H1 (cell line): Measurements from ENCODE around the gene RAB11FIP3. TPM values are rescaled to one million over a fixed set of nuclear protein-coding genes. Genes with fewer than 3 reads are reported as not detected.

Experiments
- CTCF ChIA-PET: fragments of 300-600 bp; sonication (Branson Sonifier 250); formaldehyde crosslinking; loops from one replicate; lab custom pipeline; 2021; ENCODE audit not compliant: partially characterized antibody; lab: Charles Lee
- POLR2A ChIA-PET: fragments of 300-600 bp; sonication (Branson Sonifier 250); formaldehyde crosslinking; loops from one replicate; lab custom pipeline; 2021; ENCODE audit warnings: inconsistent platforms; ENCODE audit not compliant: partially characterized antibody; lab: Charles Lee
- DNase-seq, 2 experiments: peaks; one replicate each; pipeline versions ENCODE4 v3.0.0 to v3.0.0-alpha.2; 2010 to 2022; ENCODE audit warnings: low spot score in 2 of 2, low read depth in 1 of 2, mixed read lengths in 1 of 2
- FAIRE-seq: peaks from 2 replicates; lab custom pipeline; 2011; peaks lifted over from hg19 to GRCh38; lab: Jason Lieb, UNC
- H2AFZ ChIP-seq: 2 replicates; pipeline ENCODE4 v1.8.1; 2012; ENCODE audit warnings: low read length, inconsistent platforms
- H2AK5ac ChIP-seq: 2 replicates; pipeline ENCODE4 v1.6.1; 2013; ENCODE audit warnings: low read depth, low read length
- H2BK120ac ChIP-seq: replicated peaks from 2 replicates; pipeline ENCODE3; 2013; ENCODE audit warnings: low read depth, low read length, inconsistent platforms
- H2BK12ac ChIP-seq: 2 replicates; pipeline ENCODE4 v1.6.1; 2013; ENCODE audit warnings: low read depth, low read length
- H2BK15ac ChIP-seq: 2 replicates; pipeline ENCODE4 v1.6.1; 2013; ENCODE audit warnings: low read length
- H2BK20ac ChIP-seq: 2 replicates; pipeline ENCODE4 v1.6.1; 2013; ENCODE audit warnings: low read length
- H2BK5ac ChIP-seq: 2 replicates; pipeline ENCODE4 v1.6.1; 2013; ENCODE audit warnings: low read depth, low read length
- H3K14ac ChIP-seq: 2 replicates; pipeline ENCODE4 v1.6.1; 2013; ENCODE audit warnings: inconsistent platforms; ENCODE audit not compliant: insufficient read length
- H3K18ac ChIP-seq: 2 replicates; pipeline ENCODE4 v1.6.1; 2013; ENCODE audit warnings: low read length; ENCODE audit errors: extremely low read depth
- H3K23ac ChIP-seq: 2 replicates; pipeline ENCODE4 v1.6.1; 2013; ENCODE audit warnings: inconsistent platforms; ENCODE audit not compliant: insufficient read length
- H3K23me2 ChIP-seq: 2 replicates; pipeline ENCODE4 v1.6.1; 2013; ENCODE audit warnings: low read depth, low read length
- H3K27ac ChIP-seq: 2 replicates; pipeline ENCODE4 v1.6.1; 2011; ENCODE audit warnings: low read depth, low read length, inconsistent platforms
- H3K27me3 ChIP-seq, 4 experiments: replicated peaks in 1 of 4; 1 replicate in 1 of 4; 2 replicates in 3 of 4; pipeline versions ENCODE4 v1.6.1 to v1.8.1; 2011 to 2013; ENCODE audit warnings: low read length in 3 of 4, mild to moderate bottlenecking in 3 of 4, inconsistent platforms in 2 of 4, mixed read lengths in 2 of 4, moderate library complexity in 1 of 4; ENCODE audit not compliant: control insufficient read depth in 3 of 4, insufficient read depth in 3 of 4; ENCODE audit errors: extremely low read depth in 1 of 4
- H3K36me3 ChIP-seq, 4 experiments: 2 replicates each; pipeline versions ENCODE4 v1.6.1 to v1.8.1; 2011 to 2013; ENCODE audit warnings: mild to moderate bottlenecking in 4 of 4, low read length in 3 of 4, moderate library complexity in 2 of 4, control low read depth in 1 of 4, inconsistent platforms in 1 of 4; ENCODE audit not compliant: insufficient read depth in 4 of 4, control insufficient read depth in 2 of 4
- H3K4ac ChIP-seq: replicated peaks from 2 replicates; pipeline ENCODE3; 2013; ENCODE audit warnings: low read length, low read depth, mixed read lengths, inconsistent platforms; ENCODE audit not compliant: insufficient read length
- H3K4me1 ChIP-seq, 4 experiments: replicated peaks in 1 of 4; 1 replicate in 1 of 4; 2 replicates in 3 of 4; pipeline versions ENCODE4 v1.6.1 to v1.8.1; 2011 to 2013; ENCODE audit warnings: low read length in 3 of 4, inconsistent platforms in 2 of 4, mixed read lengths in 1 of 4; ENCODE audit not compliant: insufficient read depth in 4 of 4, control insufficient read depth in 3 of 4
- H3K4me2 ChIP-seq, 2 experiments: 2 replicates each; pipeline versions ENCODE4 v1.6.1 to v1.8.1; 2011 to 2013; ENCODE audit warnings: low read depth in 2 of 2, low read length in 2 of 2, control low read depth in 1 of 2, inconsistent platforms in 1 of 2, mild to moderate bottlenecking in 1 of 2; ENCODE audit not compliant: insufficient read depth in 1 of 2
- H3K4me3 ChIP-seq, 4 experiments: fragments of 200-600, 300-600 bp in 1 of 4; sonication (generic), shearing (Covaris generic), sonication (Bioruptor Twin) in 1 of 4; 2 replicates each; pipeline versions ENCODE4 v1.5.1 to v1.8.1; 2011 to 2016; ENCODE audit warnings: low read length in 4 of 4, low read depth in 3 of 4, control low read depth in 2 of 4, inconsistent platforms in 2 of 4, mild to moderate bottlenecking in 2 of 4, mixed read lengths in 1 of 4, moderate library complexity in 1 of 4; ENCODE audit not compliant: insufficient read depth in 2 of 4; ENCODE audit errors: extremely low read depth in 1 of 4
- H3K56ac ChIP-seq: replicated peaks from 2 replicates; pipeline ENCODE3; 2013; ENCODE audit warnings: low read depth, mild to moderate bottlenecking, mixed read lengths, low read length, inconsistent platforms; ENCODE audit not compliant: insufficient read length
- H3K79me1 ChIP-seq: 2 replicates; pipeline ENCODE4 v1.6.1; 2013; ENCODE audit warnings: low read depth, low read length, control low read depth
- H3K79me2 ChIP-seq, 2 experiments: 2 replicates each; pipeline versions ENCODE4 v1.6.1 to v1.8.1; 2012 to 2013; ENCODE audit warnings: low read length in 2 of 2, mild to moderate bottlenecking in 2 of 2, inconsistent platforms in 1 of 2; ENCODE audit not compliant: insufficient read depth in 2 of 2, control insufficient read depth in 1 of 2
- H3K9ac ChIP-seq, 4 experiments: replicated peaks in 1 of 4; 1 replicate in 1 of 4; 2 replicates in 3 of 4; pipeline versions ENCODE4 v1.6.1 to v1.8.1; 2011 to 2013; ENCODE audit warnings: low read depth in 3 of 4, low read length in 3 of 4, control low read depth in 2 of 4, mild to moderate bottlenecking in 2 of 4, moderate library complexity in 2 of 4, inconsistent platforms in 1 of 4; ENCODE audit errors: extremely low read depth in 1 of 4
- H3K9me3 ChIP-seq, 2 experiments: 2 replicates each; pipeline versions ENCODE4 v1.6.1 to v1.8.1; 2012 to 2013; ENCODE audit warnings: mild to moderate bottlenecking in 2 of 2, moderate library complexity in 2 of 2, control low read depth in 1 of 2, inconsistent platforms in 1 of 2, low read depth in 1 of 2, low read length in 1 of 2, mixed read lengths in 1 of 2; ENCODE audit not compliant: insufficient read depth in 2 of 2
- H4K20me1 ChIP-seq, 2 experiments: replicated peaks in 1 of 2; 2 replicates each; pipeline versions ENCODE3 to v1.8.1; 2011 to 2013; ENCODE audit warnings: inconsistent platforms in 2 of 2, low read length in 2 of 2, mild to moderate bottlenecking in 1 of 2; ENCODE audit not compliant: insufficient read depth in 2 of 2, control insufficient read depth in 1 of 2
- H4K5ac ChIP-seq: 2 replicates; pipeline ENCODE4 v1.6.1; 2013; ENCODE audit warnings: low read length, low read depth, mixed read lengths, inconsistent platforms; ENCODE audit not compliant: insufficient read length
- H4K8ac ChIP-seq: 2 replicates; pipeline ENCODE4 v1.8.0; 2013; ENCODE audit warnings: mild to moderate bottlenecking, moderate library complexity, low read length, inconsistent platforms; ENCODE audit not compliant: insufficient read depth; ENCODE audit errors: extremely low read depth
- H4K91ac ChIP-seq: replicated peaks from 2 replicates; pipeline ENCODE3; 2013; ENCODE audit warnings: low read length, mixed read lengths, inconsistent platforms; ENCODE audit not compliant: insufficient read length
- BCL11A ChIP-seq, 2 experiments: IDR thresholded peaks; one replicate each; pipeline ENCODE4 v1.6.1; 2011; ENCODE audit warnings: low read depth in 2 of 2, low read length in 2 of 2, mild to moderate bottlenecking in 2 of 2
- POLR2AphosphoS5 ChIP-seq: IDR thresholded peaks from 2 replicates; pipeline ENCODE4 v1.6.1; 2011; ENCODE audit warnings: low read depth, low read length
- WGBS, 2 experiments: shearing (Covaris generic) in 1 of 2; methylation state at CpG; one replicate each; pipeline versions ENCODE4 v1.1.6 to v1.1.7; 2013 to 2015; ENCODE audit warnings: low lambda C conversion rate in 2 of 2, mixed read lengths in 2 of 2, inconsistent platforms in 1 of 2, low coverage in 1 of 2, missing lambda C conversion rate in 1 of 2; ENCODE audit not compliant: insufficient replicate concordance in 2 of 2, insufficient coverage in 1 of 2, insufficient read length in 1 of 2; ENCODE audit errors: extremely low coverage in 1 of 2, missing lambda C conversion rate in 1 of 2; 5-methylcytosine and 5-hydroxymethylcytosine counted together
- polyA plus RNA-seq, 7 experiments: library from polyadenylated mRNA; depleted of rRNA in 3 of 7; stranded (reverse) in 5 of 7; unstranded in 2 of 7; fragments of >200 nt in 5 of 7; fragments of 200-250 nt in 2 of 7; gene quantifications; 1 replicate in 5 of 7; 2 replicates in 1 of 7; 4 replicates in 1 of 7; pipeline versions ENCODE4 v1.2.1 to v1.2.3, GENCODE V29; 2011 to 2013; ENCODE audit warnings: missing spikeins in 2 of 7, mixed read lengths in 2 of 7
- total RNA-seq: library from RNA; stranded (reverse); fragmentation: NEBNext Ultra II Directional; extraction: Animal tissue kit (Norgen Biotek cat#: 25700); gene quantifications from 2 replicates; pipeline ENCODE4 v1.2.1, GENCODE V29; 2021

Gene RAB11FIP3
- total and polyA plus RNA-seq, 2 of the 8 experiments (the other 6 are each of a cell fraction or from before 2014, with no cell fraction given), result 9.3 to 35.2 TPM

GRCh38 chr16:525520-526180 is 100.2 kb downstream of the RAB11FIP3 start:
- Histone ChIP-seq H3K27ac (no peak overlapping the region), H2AK5ac (no peak overlapping the region), H3K4ac (no peak overlapping the region), H3K79me1 (peaks cover 9% of the 10 kb centered on the region), H2BK20ac (no peak overlapping the region), H2BK15ac (no peak overlapping the region), H3K27me3 (no peaks in the 10 kb centered on the region), H3K9ac (no peak overlapping the region; a peak in 1 of 7 replicates), H3K36me3 (no peaks in the 10 kb centered on the region; a peak in 1 of 8 replicates), H3K18ac (no peak overlapping the region), H4K8ac (no peak overlapping the region), H2BK5ac (no peak overlapping the region), H3K4me3 (peak overlapping the region in 2 of 4 experiments; percentile 71 to 79; a peak in 2 of 8 replicates), H3K79me2 (peaks cover 6 to 33% of the 10 kb centered on the region in 2 experiments; a peak in 3 of 4 replicates), H3K4me2 (peak overlapping the region; percentile 76 to 89; a peak in 3 of 4 replicates), H4K5ac (no peak overlapping the region), H2BK12ac (no peak overlapping the region), H3K23ac (no peak overlapping the region), H3K9me3 (no peaks in the 10 kb centered on the region), H3K4me1 (peaks cover 0 to 25% (median 13%) of the 10 kb centered on the region in 4 experiments; a peak in 5 of 7 replicates), H2AFZ (no peak overlapping the region), H3K23me2 (peaks cover 7% of the 10 kb centered on the region; the same call in 1 of the 2 replicates), H4K91ac (no peak overlapping the region), H4K20me1 (peaks cover 11 to 32% of the 10 kb centered on the region in 2 experiments), H3K14ac (no peak overlapping the region), H2BK120ac (no peak overlapping the region), H3K56ac (no peak overlapping the region)
- POLR2A ChIA-PET, result interaction anchor here (0.8 to 1.9 kb wide), 10 partner anchors 12 to 142 kb away, joined by 3 to 5 read pairs (median 4); partner anchors contain the start of gene RHOT2
- TF ChIP-seq BCL11A (IDR thresholded peaks at IDR 0.05; ENCODE audit: low read depth in 2 of 2, low read length in 2 of 2) (no peak), POLR2AphosphoS5 (0 out of 2 replicates have a peak, but pooled peaks have one; percentile 6)
- DNase-seq (no peak), FAIRE-seq (no peak)
- 95% methylated on average over 13 of the region's 13 CpGs; no CpG with 5 or more reads in 1 of the 2 experiments for WGBS, 2 experiments
- CTCF ChIA-PET, result interaction anchor here (0.5 to 1.6 kb wide), 8 partner anchors 10 to 145 kb away, joined by 3 to 6 read pairs (median 3); no protein-coding TSS in a partner anchor
